GM10248 (cell line): ENCODE data around the gene CSRP1.
A peak's percentile ranks its signal among the peaks of the same experiment; 100 is the strongest.

Experiments
- CTCF ChIA-PET: fragments of 300-600 bp; sonication (Branson Sonifier 250); formaldehyde crosslinking; extraction: SDS; loops from one replicate; lab custom pipeline; 2021; ENCODE audit warnings: antibody characterized with exemption; lab: Yijun Ruan, JAX
- POLR2A ChIA-PET: fragments of 350-650 bp; sonication (Branson Sonifier 250); formaldehyde crosslinking; extraction: SDS; loops from one replicate; lab custom pipeline; 2020; ENCODE audit warnings: antibody characterized with exemption; lab: Yijun Ruan, JAX
- DNase-seq: peaks from one replicate; pipeline ENCODE4 v3.0.0; 2012; ENCODE audit errors: extremely low spot score
- TF ChIP-seq, protein P1 (sequence below): IDR thresholded peaks from 2 replicates; pipeline ENCODE4 v1.5.1; 2012; ENCODE audit warnings: mild to moderate bottlenecking, low read depth; ENCODE audit errors: extremely low read depth, missing control alignments, control extremely low read depth

CSRP1 gene

DNA sequence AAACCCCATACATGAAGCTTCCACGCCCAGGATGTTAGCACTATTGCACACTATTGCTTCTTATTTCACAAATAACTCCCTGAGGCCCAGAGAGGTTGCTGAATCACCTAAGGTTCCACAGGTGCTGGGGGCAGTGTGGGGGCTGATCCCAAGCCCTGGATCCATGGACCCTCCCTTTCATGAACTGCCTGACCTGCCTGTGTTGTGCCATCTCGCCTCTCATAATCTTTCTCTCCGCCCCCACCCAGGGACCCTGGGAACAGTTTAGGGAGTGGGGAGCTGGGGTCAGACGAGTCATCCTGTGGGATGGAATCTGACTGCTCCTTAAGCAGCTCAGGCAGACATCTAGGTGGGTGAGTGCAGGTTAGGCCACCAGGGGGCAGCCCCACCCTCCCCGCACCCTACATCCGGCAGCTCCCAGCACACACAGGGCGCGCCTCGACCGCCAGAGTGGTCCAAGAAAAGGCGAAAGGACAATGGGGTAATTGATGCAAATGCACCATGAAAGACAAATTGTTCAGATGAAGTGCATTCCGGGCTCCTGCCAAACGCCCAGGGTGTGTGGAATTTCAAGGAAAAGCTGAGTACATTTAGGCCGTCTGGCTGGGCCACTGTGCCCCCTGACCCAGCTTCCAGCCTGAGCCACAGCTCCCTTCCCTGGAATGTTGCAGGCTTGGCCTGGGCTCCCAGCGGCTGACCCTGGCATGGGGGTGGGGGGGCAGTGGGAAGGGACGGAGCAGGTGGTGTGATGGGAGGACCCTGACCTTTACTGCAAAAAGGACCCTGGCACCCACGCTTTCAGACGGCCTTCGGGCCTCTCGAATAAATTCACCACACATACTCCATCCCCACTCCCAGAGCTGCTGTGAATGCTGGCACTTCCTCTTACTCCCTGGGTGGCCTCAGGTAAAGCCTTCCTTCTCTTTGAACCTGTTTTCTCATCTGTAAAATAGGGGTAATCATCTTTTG is 58.7 kb downstream of the CSRP1 start:
- TF ChIP-seq, protein P1, sequence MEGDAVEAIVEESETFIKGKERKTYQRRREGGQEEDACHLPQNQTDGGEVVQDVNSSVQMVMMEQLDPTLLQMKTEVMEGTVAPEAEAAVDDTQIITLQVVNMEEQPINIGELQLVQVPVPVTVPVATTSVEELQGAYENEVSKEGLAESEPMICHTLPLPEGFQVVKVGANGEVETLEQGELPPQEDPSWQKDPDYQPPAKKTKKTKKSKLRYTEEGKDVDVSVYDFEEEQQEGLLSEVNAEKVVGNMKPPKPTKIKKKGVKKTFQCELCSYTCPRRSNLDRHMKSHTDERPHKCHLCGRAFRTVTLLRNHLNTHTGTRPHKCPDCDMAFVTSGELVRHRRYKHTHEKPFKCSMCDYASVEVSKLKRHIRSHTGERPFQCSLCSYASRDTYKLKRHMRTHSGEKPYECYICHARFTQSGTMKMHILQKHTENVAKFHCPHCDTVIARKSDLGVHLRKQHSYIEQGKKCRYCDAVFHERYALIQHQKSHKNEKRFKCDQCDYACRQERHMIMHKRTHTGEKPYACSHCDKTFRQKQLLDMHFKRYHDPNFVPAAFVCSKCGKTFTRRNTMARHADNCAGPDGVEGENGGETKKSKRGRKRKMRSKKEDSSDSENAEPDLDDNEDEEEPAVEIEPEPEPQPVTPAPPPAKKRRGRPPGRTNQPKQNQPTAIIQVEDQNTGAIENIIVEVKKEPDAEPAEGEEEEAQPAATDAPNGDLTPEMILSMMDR, result peak; percentile 80
- CTCF ChIA-PET, result interaction anchor here (0.8 to 16.3 kb wide), 39 partner anchors 9 to 331 kb away, joined by 3 to 234 read pairs (median 5); partner anchors contain the start of genes CSRP1, PHLDA3 and TNNI1
- peak; percentile 89 for DNase-seq
- POLR2A ChIA-PET, result no interaction called here

DNA sequence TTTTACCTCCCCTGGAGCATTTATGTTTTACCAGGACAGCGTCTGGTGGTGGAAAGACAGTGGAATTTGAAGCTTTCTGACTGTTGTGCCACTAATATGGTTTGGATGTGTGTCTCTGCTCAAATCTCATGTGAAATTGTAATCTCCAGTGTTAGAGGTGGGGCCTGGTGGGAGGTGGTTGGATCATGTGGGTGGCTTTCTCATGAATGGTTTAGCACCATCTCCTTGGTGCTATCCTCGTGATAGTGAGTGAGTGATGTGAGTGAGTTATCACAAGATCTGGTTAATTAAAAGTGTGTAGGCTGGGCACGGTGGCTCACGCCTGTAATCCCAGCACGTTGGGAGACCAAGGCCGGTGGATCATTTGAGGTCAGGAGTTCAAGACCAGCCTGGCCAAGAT is 61.6 kb downstream of the CSRP1 start:
- TF ChIP-seq, protein P1, result no peak
- ChIA-PET CTCF (interaction anchor here (0.9 to 16.3 kb wide), 5 partner anchors 9 to 348 kb away, joined by 3 to 234 read pairs (median 92); no protein-coding TSS in a partner anchor), POLR2A (no interaction called here)
- no peak for DNase-seq

DNA sequence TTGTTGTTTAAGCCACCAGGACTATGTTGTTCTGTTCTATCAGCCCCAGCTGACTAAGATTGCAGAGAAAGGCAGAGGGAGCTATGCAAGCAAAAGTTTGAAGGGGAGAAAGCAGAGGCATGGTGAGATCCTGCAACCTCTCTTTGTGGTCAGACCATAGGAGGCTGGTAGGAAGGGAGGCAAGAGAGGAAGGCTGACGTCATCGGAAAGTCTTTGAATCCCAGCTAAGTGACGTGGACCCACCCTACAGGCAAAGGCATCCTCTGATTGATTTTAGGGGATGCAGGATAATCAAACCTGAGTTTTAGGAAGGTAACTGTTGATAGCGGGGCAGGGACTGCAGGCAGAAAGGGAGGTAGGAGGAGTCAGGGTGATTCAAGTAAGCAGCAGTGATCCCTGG is 62.1 kb downstream of the CSRP1 start:
- no peak for DNase-seq
- POLR2A ChIA-PET, result interaction anchor here (0.6 kb wide), 1 partner anchor 12 kb away, joined by 6 read pairs; no protein-coding TSS in a partner anchor
- CTCF ChIA-PET, result interaction anchor here (0.6 to 16.3 kb wide), 6 partner anchors 10 to 348 kb away, joined by 3 to 234 read pairs (median 48); no protein-coding TSS in a partner anchor
- TF ChIP-seq, protein P1, result no peak

DNA sequence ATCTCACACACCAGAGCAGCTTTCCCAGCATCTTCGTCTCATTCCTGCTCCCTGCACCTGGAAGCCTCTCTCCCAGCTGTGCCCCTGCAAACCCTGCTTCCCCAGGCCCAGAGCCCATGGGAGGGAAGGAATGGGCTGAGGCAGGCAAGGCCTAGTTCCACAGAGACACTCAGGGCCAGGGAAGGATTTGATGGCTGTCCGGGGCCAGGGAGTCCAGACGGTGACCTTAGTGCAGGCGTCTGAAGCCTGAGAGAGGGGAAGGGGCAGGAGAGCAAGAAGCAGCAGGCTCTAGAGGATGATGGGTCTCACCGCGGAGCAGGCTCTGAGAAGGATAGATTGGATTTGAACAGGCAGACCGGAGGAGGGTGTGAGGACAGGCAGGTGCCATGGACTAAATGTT is 63.2 kb downstream of the CSRP1 start:
- TF ChIP-seq, protein P1, result no peak
- no peak for DNase-seq
- POLR2A ChIA-PET, result no interaction called here
- CTCF ChIA-PET, result interaction anchor here (12.9 to 16.3 kb wide), 2 partner anchors 36 to 69 kb away, joined by 174 to 234 read pairs; no protein-coding TSS in a partner anchor

DNA sequence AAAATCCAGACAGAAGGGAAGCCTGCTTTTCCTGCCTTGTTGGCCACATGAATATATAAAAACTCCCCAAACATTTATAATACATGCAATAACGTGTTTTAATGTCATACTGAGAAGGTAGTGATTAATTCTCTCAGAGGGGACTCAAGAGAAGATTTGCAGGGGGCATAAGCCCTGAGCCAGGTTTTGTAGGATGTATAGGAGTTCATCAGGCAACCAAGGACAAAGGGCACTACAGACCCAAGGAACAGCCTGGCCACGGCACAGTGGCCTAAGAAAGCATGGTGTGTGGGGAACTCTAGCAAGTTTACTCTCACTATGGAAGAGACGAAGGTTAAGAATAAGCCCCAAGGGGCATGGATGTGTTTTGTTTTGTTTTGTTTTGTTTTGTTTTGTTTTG is 70.0 kb downstream of the CSRP1 start:
- TF ChIP-seq, protein P1, result no peak
- POLR2A ChIA-PET, result no interaction called here
- DNase-seq, result no peak
- CTCF ChIA-PET, result interaction anchor here (0.6 to 4.6 kb wide), 16 partner anchors 11 to 357 kb away, joined by 3 to 92 read pairs (median 10); partner anchors contain the start of genes CSRP1 and PHLDA3

DNA sequence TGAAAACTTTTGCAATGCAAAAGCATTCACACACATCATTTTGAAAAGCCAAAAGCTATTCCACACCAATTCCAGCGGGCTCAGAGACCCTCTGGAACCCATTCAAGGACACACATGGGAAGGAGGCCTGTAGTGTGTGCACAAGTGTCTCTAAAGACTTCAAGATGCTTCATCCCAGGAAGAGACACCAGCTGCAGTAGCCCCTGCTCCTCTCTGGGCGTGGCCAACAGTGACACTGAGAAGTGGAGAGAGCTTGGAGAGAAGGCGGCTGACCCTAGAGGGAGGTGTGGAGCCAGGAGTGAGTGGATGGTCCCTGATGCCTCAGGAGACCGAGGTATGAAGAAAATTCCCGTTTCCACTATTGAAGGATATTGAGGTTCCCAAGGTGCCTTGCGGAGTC is 70.5 kb downstream of the CSRP1 start:
- ChIA-PET POLR2A (no interaction called here), CTCF (interaction anchor here (0.6 to 4.6 kb wide), 36 partner anchors 12 to 683 kb away, joined by 3 to 92 read pairs (median 4); partner anchors contain the start of genes CSRP1 and PHLDA3)
- no peak for DNase-seq
- TF ChIP-seq, protein P1, result no peak
